ENCODE measurements around the gene CARD19. TPM values are rescaled to one million over a fixed set of nuclear protein-coding genes. Genes with fewer than 3 reads are reported as not detected.

Gene CARD19
- total RNA-seq, 1 experiment from 2014 or later: 54.5 TPM

- Histone ChIP-seq H3K4me3 (replicated peaks in 1 of 2; ENCODE audit: low read depth in 1 of 2, low read length in 2 of 2) (no peak overlapping the region), H3K9ac (ENCODE audit: low read length) (no peak overlapping the region), H4K20me1 (ENCODE audit: insufficient read depth) (no peaks in the 10 kb centered on the region), H3K4me2 (ENCODE audit: low read length) (no peak overlapping the region), H3K27ac (ENCODE audit: low read depth, low read length) (no peak overlapping the region), H3K9me2 (ENCODE audit: insufficient read depth) (no peaks in the 10 kb centered on the region), H3K9me3 (ENCODE audit: control insufficient read depth in 1 of 2, insufficient read depth in 1 of 2, low read depth in 1 of 2, low read length in 2 of 2) (peaks cover 0 to 3% of the 10 kb centered on the region in 2 experiments; a peak in 1 of 4 replicates), H2AFZ (ENCODE audit: low read depth, low read length, poor library complexity, severe bottlenecking) (no peak overlapping the region), H3K36me3 (ENCODE audit: control insufficient read depth in 1 of 2, insufficient read depth in 2 of 2, low read length in 2 of 2) (peaks cover 0 to 8% of the 10 kb centered on the region in 2 experiments; a peak in 2 of 4 replicates), H3K4me1 (ENCODE audit: control insufficient read depth in 1 of 2, insufficient read depth in 2 of 2, low read length in 2 of 2) (no peaks in the 10 kb centered on the region), H3K27me3 (ENCODE audit: insufficient read depth, low read length) (no peaks in the 10 kb centered on the region), H3K79me2 (ENCODE audit: insufficient read depth, low read length) (no peaks in the 10 kb centered on the region)
- ATAC-seq (no peak), DNase-seq (ENCODE audit: low read depth, low spot score) (no peak)
- RAD21 ChIA-PET (ENCODE audit: low non-redundant PET in 1 of 2, low total read pairs in 2 of 2, uncharacterized antibody in 2 of 2, unreplicated experiment in 2 of 2): no interaction called here
- POLR2A ChIA-PET: no interaction called here
- CTCF ChIA-PET: no interaction called here
- BruUV-seq (replicated peaks): no TSS peak
- TF ChIP-seq ZNF274 (IDR thresholded peaks at IDR 0.05; ENCODE audit: low read depth, low read length) (no peak), YY1 (IDR thresholded peaks at IDR 0.05; ENCODE audit: extremely low read depth, insufficient replicate concordance, low read depth, low read length) (no peak), TCF7L2 (IDR thresholded peaks at IDR 0.05; ENCODE audit: borderline replicate concordance, extremely low read depth, insufficient read depth, insufficient read length) (no peak), POLR2A (IDR thresholded peaks at IDR 0.05; ENCODE audit: borderline replicate concordance, extremely low read depth, insufficient read depth, insufficient read length) (no peak), JUND (IDR thresholded peaks at IDR 0.05) (no peak), EZH2phosphoT487 (IDR thresholded peaks at IDR 0.05; ENCODE audit: borderline replicate concordance) (no peak), MAX (IDR thresholded peaks at IDR 0.05) (no peak), CTCF (IDR thresholded peaks at IDR 0.05 in 2 of 3, conservative IDR thresholded peaks at IDR 0.05 in 1 of 3; ENCODE audit: borderline replicate concordance in 1 of 3, insufficient read depth in 1 of 3, low read depth in 2 of 3, low read length in 2 of 3) (no peak), REST (IDR thresholded peaks at IDR 0.05; ENCODE audit: low read depth) (no peak), SRF (IDR thresholded peaks at IDR 0.05; ENCODE audit: low read depth) (no peak), ELF1 (IDR thresholded peaks at IDR 0.05; ENCODE audit: borderline replicate concordance, low read depth) (no peak), SIN3A (IDR thresholded peaks at IDR 0.05; ENCODE audit: low read depth) (no peak), CEBPB (IDR thresholded peaks at IDR 0.05; ENCODE audit: low read depth) (no peak), EZH2 (IDR thresholded peaks at IDR 0.05) (no peak), EGR1 (IDR thresholded peaks at IDR 0.05; ENCODE audit: low read depth) (no peak), ZFX (IDR thresholded peaks at IDR 0.05) (no peak), FOSL1 (IDR thresholded peaks at IDR 0.05; ENCODE audit: low read depth) (no peak)
- intact Hi-C loops (cut with micrococcal nuclease): no loop called here
These were observed 11.5 kb upstream of the CARD19 start for GRCh38 chr9:93084471-93084881.
